Activated CD8-positive, alpha-beta memory T cell treated with anti-CD3 and anti-CD28 coated beads, Interleukin-2, amount 10 ng/mL, durations not matched to agents 7 days and 5 days (primary cell): ENCODE data around the gene MMP7. TPM values are rescaled to one million over a fixed set of nuclear protein-coding genes. Genes with fewer than 3 reads are reported as not detected.
"Not testable (repeated sequence)": the region's sequence is repeated elsewhere in the genome, so short reads cannot be mapped to it uniquely, and the experiment has no call there.

Experiments
- ATAC-seq: fragments of 150-1000 bp; cut with Tn5 transposase; one replicate; pipeline ENCODE4 v1.10.0; 2021; ENCODE audit warnings: moderate library complexity
- CTCF ChIA-PET: fragments of 350-600 bp; sonication (Branson Sonifier 250); formaldehyde crosslinking; loops from one replicate; lab custom pipeline; 2021; ENCODE audit warnings: antibody characterized with exemption; lab: Charles Lee
- DNase-seq: peaks from one replicate; pipeline ENCODE4 v3.0.0-alpha.2; 2020
- H3K27ac Mint-ChIP-seq: one replicate; pipeline ENCODE4 v1.8.0; 2021; ENCODE audit warnings: mild to moderate bottlenecking, mixed read lengths
- H3K27me3 Mint-ChIP-seq: one replicate; pipeline ENCODE4 v1.8.0; 2021; ENCODE audit warnings: mixed read lengths
- H3K36me3 Mint-ChIP-seq: one replicate; pipeline ENCODE4 v1.8.0; 2021; ENCODE audit warnings: mild to moderate bottlenecking, mixed read lengths
- H3K4me1 Mint-ChIP-seq: one replicate; pipeline ENCODE4 v1.8.0; 2021; ENCODE audit warnings: mixed read lengths
- H3K4me3 Mint-ChIP-seq: one replicate; pipeline ENCODE4 v1.8.0; 2021; ENCODE audit warnings: mild to moderate bottlenecking, moderate library complexity, mixed read lengths
- H3K9me3 Mint-ChIP-seq: one replicate; pipeline ENCODE4 v1.8.0; 2022; ENCODE audit warnings: low read depth, mixed read lengths
- total RNA-seq, 2 experiments: library from RNA; stranded (reverse); gene quantifications; one replicate each; pipeline ENCODE4 v1.2.3, GENCODE V29; 2021

The MMP7 gene
- total RNA-seq, 2 experiments from 2014 or later, result not detected

- ATAC-seq (no peak), DNase-seq (no peak)
- Mint-ChIP-seq H3K9me3 (no peaks in the 10 kb centered on the region), H3K27ac (no peak overlapping the region), H3K4me3 (no peak overlapping the region), H3K27me3 (peaks cover 5% of the 10 kb centered on the region), H3K4me1 (peaks cover 4% of the 10 kb centered on the region), H3K36me3 (no peaks in the 10 kb centered on the region)
- CTCF ChIA-PET, result no interaction called here
Measured at GRCh38 chr11:102527041-102527440, 3.5 kb downstream of the MMP7 start.

- ATAC-seq (no peak), DNase-seq (no peak)
- Mint-ChIP-seq H3K4me3 (no peak overlapping the region), H3K27me3 (peaks cover 18% of the 10 kb centered on the region), H3K36me3 (no peaks in the 10 kb centered on the region), H3K9me3 (no peaks in the 10 kb centered on the region), H3K4me1 (peaks cover 4% of the 10 kb centered on the region), H3K27ac (no peak overlapping the region)
- CTCF ChIA-PET, result interaction anchor here (1.1 to 2.2 kb wide), 3 partner anchors 11 to 182 kb away, joined by 3 to 8 read pairs (median 5); no protein-coding TSS in a partner anchor
Measured at GRCh38 chr11:102523887-102524286, 6.7 kb downstream of the MMP7 start.

- no peak overlapping the region for H3K4me3 Mint-ChIP-seq
- CTCF ChIA-PET, result interaction anchor here (1.3 to 2.2 kb wide), 2 partner anchors 90 to 182 kb away, joined by 5 to 8 read pairs; no protein-coding TSS in a partner anchor
Measured at GRCh38 chr11:102523189-102523570, 7.4 kb downstream of the MMP7 start.

GRCh38 chr11:102522312-102523188 is 8.0 kb downstream of the MMP7 start:
- H3K4me1 Mint-ChIP-seq, result peaks cover 4% of the 10 kb centered on the region
- CTCF ChIA-PET, result interaction anchor here (1.3 to 2.2 kb wide), 2 partner anchors 90 to 181 kb away, joined by 5 to 8 read pairs; no protein-coding TSS in a partner anchor
- H3K27me3 Mint-ChIP-seq, result peaks cover 18% of the 10 kb centered on the region
- no peak overlapping the region for H3K4me3 Mint-ChIP-seq
- H3K27ac Mint-ChIP-seq, result no peak overlapping the region
- no peak for ATAC-seq
- no peaks in the 10 kb centered on the region for H3K36me3 Mint-ChIP-seq
- no peak for DNase-seq
- no peaks in the 10 kb centered on the region for H3K9me3 Mint-ChIP-seq

More at GRCh38 chr11:102523189-102523570, 7.4 kb downstream of the MMP7 start:
- peaks cover 18% of the 10 kb centered on the region for H3K27me3 Mint-ChIP-seq
- H3K4me1 Mint-ChIP-seq, result peaks cover 4% of the 10 kb centered on the region
- no peaks in the 10 kb centered on the region for H3K9me3 Mint-ChIP-seq
- H3K27ac Mint-ChIP-seq, result no peak overlapping the region
- no peak for ATAC-seq
- DNase-seq, result no peak
- no peaks in the 10 kb centered on the region for H3K36me3 Mint-ChIP-seq

GRCh38 chr11:102521121-102521520 is 9.4 kb downstream of the MMP7 start:
- DNase-seq, result no peak
- no peaks in the 10 kb centered on the region for H3K9me3 Mint-ChIP-seq
- H3K36me3 Mint-ChIP-seq, result no peaks in the 10 kb centered on the region
- peaks cover 18% of the 10 kb centered on the region for H3K27me3 Mint-ChIP-seq
- ATAC-seq, result no peak
- CTCF ChIA-PET, result no interaction called here
- peaks cover 4% of the 10 kb centered on the region for H3K4me1 Mint-ChIP-seq
- no peak overlapping the region for H3K4me3 Mint-ChIP-seq
- H3K27ac Mint-ChIP-seq, result no peak overlapping the region

- H3K4me3 Mint-ChIP-seq, result no peak overlapping the region
- no peaks in the 10 kb centered on the region for H3K9me3 Mint-ChIP-seq
- CTCF ChIA-PET, result interaction anchor here (1.0 kb wide), 1 partner anchor 179 kb away, joined by 4 read pairs; no protein-coding TSS in a partner anchor
- ATAC-seq (no peak), DNase-seq (no peak)
- peaks cover 18% of the 10 kb centered on the region for H3K27me3 Mint-ChIP-seq
- H3K36me3 Mint-ChIP-seq, result no peaks in the 10 kb centered on the region
- peaks cover 4% of the 10 kb centered on the region for H3K4me1 Mint-ChIP-seq
- H3K27ac Mint-ChIP-seq, result no peak overlapping the region
Measured at GRCh38 chr11:102520514-102520913, 10.0 kb downstream of the MMP7 start.

GRCh38 chr11:102518296-102519094 is 12.1 kb downstream of the MMP7 start:
- peaks cover 4% of the 10 kb centered on the region for H3K4me1 Mint-ChIP-seq
- DNase-seq, result no peak
- H3K27ac Mint-ChIP-seq, result no peak overlapping the region
- CTCF ChIA-PET, result interaction anchor here (0.6 to 1.8 kb wide), 5 partner anchors 94 to 148 kb away, joined by 3 to 6 read pairs (median 4); no protein-coding TSS in a partner anchor
- H3K9me3 Mint-ChIP-seq, result no peaks in the 10 kb centered on the region
- no peak for ATAC-seq
- peaks cover 20% of the 10 kb centered on the region for H3K27me3 Mint-ChIP-seq
- no peak overlapping the region for H3K4me3 Mint-ChIP-seq
- H3K36me3 Mint-ChIP-seq, result no peaks in the 10 kb centered on the region

GRCh38 chr11:102517670-102518069 is 12.9 kb downstream of the MMP7 start:
- peaks cover 3% of the 10 kb centered on the region for H3K4me1 Mint-ChIP-seq
- CTCF ChIA-PET, result interaction anchor here (0.6 to 1.8 kb wide), 2 partner anchors 130 to 175 kb away, joined by 3 to 4 read pairs; no protein-coding TSS in a partner anchor
- H3K36me3 Mint-ChIP-seq, result no peaks in the 10 kb centered on the region
- H3K27me3 Mint-ChIP-seq, result peaks cover 20% of the 10 kb centered on the region
- DNase-seq (no peak), ATAC-seq (no peak)
- no peak overlapping the region for H3K4me3 Mint-ChIP-seq
- no peak overlapping the region for H3K27ac Mint-ChIP-seq
- no peaks in the 10 kb centered on the region for H3K9me3 Mint-ChIP-seq

- Mint-ChIP-seq H3K9me3 (no peaks in the 10 kb centered on the region), H3K27me3 (peaks cover 11% of the 10 kb centered on the region)
- CTCF ChIA-PET, result interaction anchor here (1.8 kb wide), 1 partner anchor 174 kb away, joined by 4 read pairs; no protein-coding TSS in a partner anchor
Measured at GRCh38 chr11:102516179-102516578, 14.4 kb downstream of the MMP7 start.

GRCh38 chr11:102513869-102514268 is 16.7 kb downstream of the MMP7 start:
- CTCF ChIA-PET, result interaction anchor here (1.3 kb wide), 1 partner anchor 10 kb away, joined by 3 read pairs; no protein-coding TSS in a partner anchor
- H3K4me3 Mint-ChIP-seq, result no peak overlapping the region
- ATAC-seq, result no peak
- no peaks in the 10 kb centered on the region for H3K4me1 Mint-ChIP-seq
- no peak overlapping the region for H3K27ac Mint-ChIP-seq
- peaks cover 2% of the 10 kb centered on the region for H3K27me3 Mint-ChIP-seq
- H3K36me3 Mint-ChIP-seq, result no peaks in the 10 kb centered on the region
- no peak for DNase-seq
- no peaks in the 10 kb centered on the region for H3K9me3 Mint-ChIP-seq

More at GRCh38 chr11:102516179-102516578, 14.4 kb downstream of the MMP7 start:
- DNase-seq, result no peak
- H3K4me3 Mint-ChIP-seq, result no peak overlapping the region
- no peak for ATAC-seq
- no peak overlapping the region for H3K27ac Mint-ChIP-seq
- no peaks in the 10 kb centered on the region for H3K4me1 Mint-ChIP-seq
- H3K36me3 Mint-ChIP-seq, result no peaks in the 10 kb centered on the region

- Mint-ChIP-seq H3K27ac (no peak overlapping the region), H3K36me3 (no peaks in the 10 kb centered on the region), H3K4me3 (no peak overlapping the region), H3K4me1 (no peaks in the 10 kb centered on the region), H3K9me3 (no peaks in the 10 kb centered on the region), H3K27me3 (peaks cover 7% of the 10 kb centered on the region)
- DNase-seq (no peak), ATAC-seq (no peak)
- CTCF ChIA-PET, result no interaction called here
Measured at GRCh38 chr11:102510439-102511135, 20.0 kb downstream of the MMP7 start.

GRCh38 chr11:102502831-102503230 is 27.7 kb downstream of the MMP7 start:
- H3K27me3 Mint-ChIP-seq, result peaks cover 42% of the 10 kb centered on the region
- H3K4me1 Mint-ChIP-seq, H3K4me3 Mint-ChIP-seq, H3K27ac Mint-ChIP-seq, DNase-seq, H3K36me3 Mint-ChIP-seq, H3K9me3 Mint-ChIP-seq, ATAC-seq, CTCF ChIA-PET: not testable (repeated sequence)
